Measurements from ENCODE around the gene SLC66A2. TPM values are rescaled to one million over a fixed set of nuclear protein-coding genes. Genes with fewer than 3 reads are reported as not detected.

Gene SLC66A2
- total and polyA plus RNA-seq, 2 of the 13 experiments (the other 11 are each of a cell fraction or from before 2014, with no cell fraction given), result 33.5 to 41.9 TPM

- POLR2A ChIA-PET, result no interaction called here
- H3K9me3 ChIP-seq (ENCODE audit: low read length), result no peaks in the 10 kb centered on the region
- CTCF ChIA-PET (ENCODE audit: low intra/inter-chr PET ratio, low total read pairs), result no interaction called here
- no peaks in the 10 kb centered on the region for H3K36me3 ChIP-seq (replicated peaks in 1 of 2; ENCODE audit: control insufficient read depth in 1 of 2, insufficient read depth in 2 of 2, low read length in 2 of 2)
- ATAC-seq (no peak), DNase-seq (ENCODE audit: low spot score) (no peak), FAIRE-seq (no peak)
- peaks cover 39% of the 10 kb centered on the region for H3K4me1 ChIP-seq (ENCODE audit: insufficient read depth, low read length)
- H3K4me3 ChIP-seq (replicated peaks in 1 of 3; ENCODE audit: insufficient read depth in 1 of 3, low read depth in 2 of 3, low read length in 3 of 3), result no peak overlapping the region
- no peaks in the 10 kb centered on the region for H3K27me3 ChIP-seq (ENCODE audit: control insufficient read depth in 1 of 2, insufficient read depth in 2 of 2, low read length in 2 of 2)
- no peaks in the 10 kb centered on the region for H4K20me1 ChIP-seq (ENCODE audit: insufficient read depth, low read length)
- H3K9ac ChIP-seq (ENCODE audit: insufficient read depth, low read depth, low read length), result no peak overlapping the region
- no peak for TF ChIP-seq ZNF710 (CRISPR knock-in tag; IDR thresholded peaks at IDR 0.05; ENCODE audit: borderline replicate concordance)
- no peak overlapping the region for H2AFZ ChIP-seq (ENCODE audit: low read length)
- H3K27ac ChIP-seq (ENCODE audit: extremely low read length, insufficient read depth, low read length), result no peak overlapping the region
- in situ Hi-C loops (cut with HindIII; ENCODE audit: extremely low pct_ligation_motif_present, low pct_unique_long_range_greater_than_20kb) (no loop called here), intact Hi-C loops (cut with micrococcal nuclease; ENCODE audit: unreplicated experiment) (no loop called here)
- 92% methylated on average over 1 of the region's 2 CpGs for WGBS (ENCODE audit: low lambda C conversion rate)
- no TSS peak for BruUV-seq (replicated peaks)
- no peak overlapping the region for H3K4me2 ChIP-seq (ENCODE audit: low read depth, low read length)
- no peaks in the 10 kb centered on the region for H3K79me2 ChIP-seq (ENCODE audit: insufficient read depth, low read length)
Observed at GRCh38 chr18:79956276-79956675, 4.8 kb upstream of the SLC66A2 start.

- H3K4me1 ChIP-seq (ENCODE audit: insufficient read depth, low read length), result peaks cover 31% of the 10 kb centered on the region
- no peaks in the 10 kb centered on the region for H3K9me3 ChIP-seq (ENCODE audit: low read length)
- CTCF ChIA-PET (ENCODE audit: low intra/inter-chr PET ratio, low total read pairs), result no interaction called here
- no peak overlapping the region for H3K27ac ChIP-seq (ENCODE audit: extremely low read length, insufficient read depth, low read length)
- 97% methylated on average over 12 of the region's 12 CpGs for WGBS (ENCODE audit: low lambda C conversion rate)
- DNase-seq (ENCODE audit: low spot score), result no peak
- no peak for ATAC-seq
- H2AFZ ChIP-seq (ENCODE audit: low read length), result no peak overlapping the region
- H3K79me2 ChIP-seq (ENCODE audit: insufficient read depth, low read length), result peaks cover 4% of the 10 kb centered on the region
- no peaks in the 10 kb centered on the region; a peak in 1 of 5 replicates for H3K27me3 ChIP-seq (ENCODE audit: control insufficient read depth in 1 of 2, insufficient read depth in 2 of 2, low read length in 2 of 2)
- no peak overlapping the region for H3K9ac ChIP-seq (ENCODE audit: insufficient read depth, low read depth, low read length)
- intact Hi-C loops (cut with micrococcal nuclease; ENCODE audit: unreplicated experiment), result no loop called here
- H4K20me1 ChIP-seq (ENCODE audit: insufficient read depth, low read length), result peaks cover 3% of the 10 kb centered on the region; the same call in 1 of the 2 replicates
- POLR2A ChIA-PET, result interaction anchor here (1.1 kb wide), 1 partner anchor 20 kb away, joined by 3 read pairs; no protein-coding TSS in a partner anchor
- BruUV-seq (replicated peaks), result no TSS peak
- H3K4me2 ChIP-seq (ENCODE audit: low read depth, low read length), result no peak overlapping the region
- FAIRE-seq, result no peak
- in situ Hi-C loops (cut with HindIII; ENCODE audit: extremely low pct_ligation_motif_present, low pct_unique_long_range_greater_than_20kb), result no loop called here
- H3K4me3 ChIP-seq (replicated peaks in 1 of 3; ENCODE audit: insufficient read depth in 1 of 3, low read depth in 2 of 3, low read length in 3 of 3), result no peak overlapping the region
- TF ChIP-seq STAT6 (CRISPR knock-in tag; IDR thresholded peaks at IDR 0.05; ENCODE audit: borderline replicate concordance) (no peak), ZNF580 (CRISPR knock-in tag; IDR thresholded peaks at IDR 0.05; ENCODE audit: borderline replicate concordance, low read depth) (no peak), U2AF1 (optimal IDR thresholded peaks at IDR 0.05; ENCODE audit: low read depth, low read length) (no peak), GABPA (IDR thresholded peaks at IDR 0.05; ENCODE audit: low read depth, low read length) (no peak), GABPA (CRISPR knock-in tag; IDR thresholded peaks at IDR 0.05; ENCODE audit: low read depth) (no peak)
- H3K36me3 ChIP-seq (replicated peaks in 1 of 2; ENCODE audit: control insufficient read depth in 1 of 2, insufficient read depth in 2 of 2, low read length in 2 of 2), result no peaks in the 10 kb centered on the region
Observed at GRCh38 chr18:79955302-79956075, 4.0 kb upstream of the SLC66A2 start.
